ENCODE data around the gene GBP4. TPM values are rescaled to one million over a fixed set of nuclear protein-coding genes. Genes with fewer than 3 reads are reported as not detected.

GBP4 gene
- total RNA-seq, 1 experiment from 2014 or later, result 1.7 TPM

GRCh38 chr1:89213347-89213746 lies 14.6 kb upstream of the GBP4 start:
- TF ChIP-seq CTCF (conservative IDR thresholded peaks at IDR 0.05; ENCODE audit: low read depth, low read length) (no peak), EZH2 (IDR thresholded peaks at IDR 0.05; ENCODE audit: borderline replicate concordance, low read depth, low read length, poor library complexity, severe bottlenecking) (no peak)
- CTCF ChIA-PET, result no interaction called here
- Histone ChIP-seq H3K4me3 (ENCODE audit: low read depth, low read length, poor library complexity, severe bottlenecking) (no peak overlapping the region), H3K9me3 (ENCODE audit: low read depth, low read length, poor library complexity, severe bottlenecking) (peaks cover 17% of the 10 kb centered on the region), H3K36me3 (ENCODE audit: insufficient read depth, low read length, poor library complexity, severe bottlenecking) (no peaks in the 10 kb centered on the region), H3K4me1 (ENCODE audit: insufficient read depth, low read length, poor library complexity, severe bottlenecking) (no peaks in the 10 kb centered on the region), H3K27ac (ENCODE audit: low read depth, low read length, poor library complexity, severe bottlenecking) (no peak overlapping the region), H3K27me3 (replicated peaks; ENCODE audit: insufficient read depth, low read depth, low read length, poor library complexity) (no peaks in the 10 kb centered on the region)
- intact Hi-C loops (cut with micrococcal nuclease; ENCODE audit: unreplicated experiment), result no loop called here
- BruUV-seq (replicated peaks), result no TSS peak
- POLR2A ChIA-PET (ENCODE audit: low non-redundant PET), result no interaction called here
- DNase-seq (ENCODE audit: low spot score), result no peak

GRCh38 chr1:89211035-89211634 lies 12.4 kb upstream of the GBP4 start:
- no TSS peak for BruUV-seq (replicated peaks)
- POLR2A ChIA-PET (ENCODE audit: low non-redundant PET), result no interaction called here
- no peak overlapping the region for H3K27ac ChIP-seq (ENCODE audit: low read depth, low read length, poor library complexity, severe bottlenecking)
- TF ChIP-seq EZH2 (IDR thresholded peaks at IDR 0.05; ENCODE audit: borderline replicate concordance, low read depth, low read length, poor library complexity, severe bottlenecking), result no peak
- no peak for TF ChIP-seq CTCF (conservative IDR thresholded peaks at IDR 0.05; ENCODE audit: low read depth, low read length)
- peaks cover 17% of the 10 kb centered on the region for H3K9me3 ChIP-seq (ENCODE audit: low read depth, low read length, poor library complexity, severe bottlenecking)
- no peaks in the 10 kb centered on the region for H3K27me3 ChIP-seq (replicated peaks; ENCODE audit: insufficient read depth, low read depth, low read length, poor library complexity)
- H3K36me3 ChIP-seq (ENCODE audit: insufficient read depth, low read length, poor library complexity, severe bottlenecking), result no peaks in the 10 kb centered on the region
- H3K4me3 ChIP-seq (ENCODE audit: low read depth, low read length, poor library complexity, severe bottlenecking), result no peak overlapping the region
- no peak for DNase-seq (ENCODE audit: low spot score)
- no peaks in the 10 kb centered on the region for H3K4me1 ChIP-seq (ENCODE audit: insufficient read depth, low read length, poor library complexity, severe bottlenecking)
- CTCF ChIA-PET, result no interaction called here
- intact Hi-C loops (cut with micrococcal nuclease; ENCODE audit: unreplicated experiment), result no loop called here

GRCh38 chr1:89206373-89206772 lies 7.6 kb upstream of the GBP4 start:
- peaks cover 18% of the 10 kb centered on the region for H3K9me3 ChIP-seq (ENCODE audit: low read depth, low read length, poor library complexity, severe bottlenecking)
- no TSS peak for BruUV-seq (replicated peaks)
- peaks cover 9% of the 10 kb centered on the region for H3K4me1 ChIP-seq (ENCODE audit: insufficient read depth, low read length, poor library complexity, severe bottlenecking)
- ChIA-PET POLR2A (ENCODE audit: low non-redundant PET) (no interaction called here), CTCF (no interaction called here)
- no peak overlapping the region for H3K27ac ChIP-seq (ENCODE audit: low read depth, low read length, poor library complexity, severe bottlenecking)
- no peak for TF ChIP-seq EZH2 (IDR thresholded peaks at IDR 0.05; ENCODE audit: borderline replicate concordance, low read depth, low read length, poor library complexity, severe bottlenecking)
- TF ChIP-seq CTCF (conservative IDR thresholded peaks at IDR 0.05; ENCODE audit: low read depth, low read length), result no peak
- intact Hi-C loops (cut with micrococcal nuclease; ENCODE audit: unreplicated experiment), result no loop called here
- H3K4me3 ChIP-seq (ENCODE audit: low read depth, low read length, poor library complexity, severe bottlenecking), result no peak overlapping the region
- H3K36me3 ChIP-seq (ENCODE audit: insufficient read depth, low read length, poor library complexity, severe bottlenecking), result no peaks in the 10 kb centered on the region
- no peaks in the 10 kb centered on the region for H3K27me3 ChIP-seq (replicated peaks; ENCODE audit: insufficient read depth, low read depth, low read length, poor library complexity)
- no peak for DNase-seq (ENCODE audit: low spot score)

All from A673 (cell line).